ENCODE data around the gene DACT2. TPM values are rescaled to one million over a fixed set of nuclear protein-coding genes. Genes with fewer than 3 reads are reported as not detected.

DACT2 gene
- total and polyA plus RNA-seq, 2 of the 8 experiments (the other 6 are each of a cell fraction or from before 2014, with no cell fraction given) = 2.9 to 3.1 TPM

GRCh38 chr6:168265827-168266815 is 53.5 kb downstream of the DACT2 start:
- no peak overlapping the region for H2BK12ac ChIP-seq (ENCODE audit: low read depth, low read length)
- H3K4ac ChIP-seq (replicated peaks; ENCODE audit: insufficient read length, low read depth, low read length) = no peak overlapping the region
- H2BK120ac ChIP-seq (replicated peaks; ENCODE audit: low read depth, low read length) = no peak overlapping the region
- ChIA-PET POLR2A (ENCODE audit: partially characterized antibody) (no interaction called here), CTCF (ENCODE audit: partially characterized antibody) (interaction anchor here (0.7 to 1.5 kb wide), 2 partner anchors 12 to 237 kb away, joined by 3 to 4 read pairs; no protein-coding TSS in a partner anchor)
- no peak overlapping the region for H4K91ac ChIP-seq (replicated peaks; ENCODE audit: insufficient read length, low read length)
- H2BK5ac ChIP-seq (ENCODE audit: low read depth, low read length) = no peak overlapping the region
- FAIRE-seq = no peak
- H3K27me3 ChIP-seq (replicated peaks in 1 of 4; ENCODE audit: control insufficient read depth in 3 of 4, extremely low read depth in 1 of 4, insufficient read depth in 3 of 4, low read length in 3 of 4) = no peaks in the 10 kb centered on the region
- no peak overlapping the region for H2BK15ac ChIP-seq (ENCODE audit: low read length)
- no peak overlapping the region for H2AFZ ChIP-seq (ENCODE audit: low read length)
- H3K4me1 ChIP-seq (replicated peaks in 1 of 4; ENCODE audit: control insufficient read depth in 3 of 4, insufficient read depth in 4 of 4, low read length in 3 of 4) = peaks cover 0 to 2% (median 0%) of the 10 kb centered on the region in 4 experiments; a peak in 1 of 7 replicates
- 90% methylated on average over 15 of the region's 15 CpGs; no CpG with 5 or more reads in 1 of the 2 experiments for WGBS, 2 experiments (ENCODE audit: extremely low coverage in 1 of 2, insufficient coverage in 1 of 2, insufficient read length in 1 of 2, insufficient replicate concordance in 2 of 2, low coverage in 1 of 2, low lambda C conversion rate in 2 of 2, missing lambda C conversion rate in 1 of 2)
- no peak overlapping the region for H4K5ac ChIP-seq (ENCODE audit: insufficient read length, low read depth, low read length)
- peaks cover 0 to 4% of the 10 kb centered on the region in 2 experiments for H4K20me1 ChIP-seq (replicated peaks in 1 of 2; ENCODE audit: control insufficient read depth in 1 of 2, insufficient read depth in 2 of 2, low read length in 2 of 2)
- no peaks in the 10 kb centered on the region for H3K79me1 ChIP-seq (ENCODE audit: low read depth, low read length)
- H3K4me2 ChIP-seq (ENCODE audit: insufficient read depth in 1 of 2, low read depth in 2 of 2, low read length in 2 of 2) = no peak overlapping the region
- no peak overlapping the region for H3K18ac ChIP-seq (ENCODE audit: extremely low read depth, low read length)
- no peak overlapping the region for H4K8ac ChIP-seq (ENCODE audit: extremely low read depth, insufficient read depth, low read length)
- H3K14ac ChIP-seq (ENCODE audit: insufficient read length) = no peak overlapping the region
- H3K36me3 ChIP-seq (ENCODE audit: control insufficient read depth in 2 of 4, insufficient read depth in 4 of 4, low read length in 3 of 4) = no peaks in the 10 kb centered on the region
- no peak overlapping the region for H2BK20ac ChIP-seq (ENCODE audit: low read length)
- H3K4me3 ChIP-seq (ENCODE audit: extremely low read depth in 1 of 4, insufficient read depth in 2 of 4, low read depth in 3 of 4, low read length in 4 of 4) = no peak overlapping the region
- no peak for DNase-seq (ENCODE audit: low read depth in 1 of 2, low spot score in 2 of 2)
- H3K56ac ChIP-seq (replicated peaks; ENCODE audit: insufficient read length, low read depth, low read length) = no peak overlapping the region
- H3K27ac ChIP-seq (ENCODE audit: low read depth, low read length) = no peak overlapping the region
- H3K79me2 ChIP-seq (ENCODE audit: control insufficient read depth in 1 of 2, insufficient read depth in 2 of 2, low read length in 2 of 2) = no peaks in the 10 kb centered on the region
- H3K23me2 ChIP-seq (ENCODE audit: low read depth, low read length) = peaks cover 7% of the 10 kb centered on the region; the same call in 1 of the 2 replicates
- H3K9me3 ChIP-seq (ENCODE audit: insufficient read depth in 2 of 2, low read depth in 1 of 2, low read length in 1 of 2) = no peaks in the 10 kb centered on the region
- no peak overlapping the region for H2AK5ac ChIP-seq (ENCODE audit: low read depth, low read length)
- no peak overlapping the region for H3K9ac ChIP-seq (replicated peaks in 1 of 4; ENCODE audit: extremely low read depth in 1 of 4, low read depth in 3 of 4, low read length in 3 of 4)
- no peak overlapping the region for H3K23ac ChIP-seq (ENCODE audit: insufficient read length)
- no peak for TF ChIP-seq SIN3A (conservative IDR thresholded peaks at IDR 0.05 in 1 of 2, IDR thresholded peaks at IDR 0.05 in 1 of 2; ENCODE audit: low read depth in 1 of 2, low read length in 2 of 2)
- no peak for TF ChIP-seq SRF (IDR thresholded peaks at IDR 0.05; ENCODE audit: low read depth, low read length)
- TF ChIP-seq KDM4A (IDR thresholded peaks at IDR 0.05; ENCODE audit: low read depth, low read length, severe bottlenecking) = no peak
- no peak for TF ChIP-seq ATF2 (IDR thresholded peaks at IDR 0.05; ENCODE audit: low read length)
- no peak for TF ChIP-seq CBX8 (IDR thresholded peaks at IDR 0.05; ENCODE audit: borderline replicate concordance, low read depth, low read length)
- no peak for TF ChIP-seq CTCF (IDR thresholded peaks at IDR 0.05; ENCODE audit: control extremely low read depth in 1 of 3, insufficient read depth in 1 of 3, low read depth in 1 of 3, low read length in 3 of 3)
